Measurements from ENCODE around the gene KCTD13. TPM values are rescaled to one million over a fixed set of nuclear protein-coding genes. Genes with fewer than 3 reads are reported as not detected.
A peak's percentile ranks its signal among the peaks of the same experiment; 100 is the strongest.

KCTD13 gene
- total RNA-seq, 1 experiment from 2014 or later = 40.7 TPM

- TF ChIP-seq FOSL1 (IDR thresholded peaks at IDR 0.05; ENCODE audit: low read depth) (no peak), POLR2AphosphoS5 (IDR thresholded peaks at IDR 0.05; ENCODE audit: low read depth, low read length) (no peak)
Measured at GRCh38 chr16:29963021-29963743, 37.2 kb upstream of the KCTD13 start (continued).

DNA sequence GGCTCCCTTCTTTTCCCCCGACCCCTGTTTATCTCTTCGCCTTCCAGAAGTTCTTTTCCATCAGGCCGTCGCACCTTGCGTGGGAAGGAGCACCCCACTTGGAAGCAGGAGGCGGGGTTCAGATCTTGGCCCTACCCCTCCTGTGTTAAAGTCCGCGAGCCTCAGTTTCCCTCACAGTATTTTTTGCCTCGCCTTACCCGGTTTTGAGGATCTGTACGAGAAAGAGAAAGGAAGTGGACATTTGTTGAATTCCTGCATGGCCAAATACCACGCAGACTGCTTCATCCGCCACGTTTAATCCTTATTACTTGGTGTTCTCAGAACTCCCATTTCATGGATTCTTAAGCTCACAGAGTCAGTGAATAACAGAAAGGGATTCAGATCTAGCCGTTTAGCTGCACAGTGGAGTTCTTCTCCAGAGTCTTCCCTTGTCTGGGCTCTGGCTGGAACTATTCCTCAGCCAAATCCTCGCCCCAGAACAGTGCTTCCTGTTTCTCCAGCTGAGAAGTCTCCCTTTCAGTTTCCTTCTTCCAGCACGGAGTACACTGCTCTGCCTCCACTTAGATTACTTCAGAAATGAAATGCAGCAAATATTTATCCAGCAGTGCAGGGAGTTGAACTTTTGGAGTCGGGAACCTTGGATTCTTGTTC lies 36.4 kb upstream of the KCTD13 start:
- RAD21 ChIA-PET (ENCODE audit: low non-redundant PET in 1 of 2, low total read pairs in 2 of 2, uncharacterized antibody in 2 of 2, unreplicated experiment in 2 of 2) = interaction anchor here in 1 of 2 experiments (0.9 to 1.0 kb wide), 2 partner anchors 11 to 63 kb away, joined by 3 to 4 read pairs; partner anchors contain the start of genes SEZ6L2 and TAOK2
- H3K79me2 ChIP-seq (ENCODE audit: insufficient read depth, low read length) = no peaks in the 10 kb centered on the region
- H3K27ac ChIP-seq (ENCODE audit: low read depth, low read length) = peak overlapping the region; percentile 73
- CTCF ChIA-PET = interaction anchor here (1.3 to 1.5 kb wide), 2 partner anchors 11 to 18 kb away, joined by 5 to 7 read pairs; partner anchors contain the start of gene TAOK2
- H3K36me3 ChIP-seq (ENCODE audit: control insufficient read depth in 1 of 2, insufficient read depth in 2 of 2, low read length in 2 of 2) = no peaks in the 10 kb centered on the region; a peak in 2 of 4 replicates
- ATAC-seq = no peak
- no peaks in the 10 kb centered on the region for H3K27me3 ChIP-seq (ENCODE audit: insufficient read depth, low read length)
- no peak overlapping the region for H2AFZ ChIP-seq (ENCODE audit: low read depth, low read length, poor library complexity, severe bottlenecking)
- TF ChIP-seq ELF1 (IDR thresholded peaks at IDR 0.05; ENCODE audit: borderline replicate concordance, low read depth) (no peak), TCF7L2 (IDR thresholded peaks at IDR 0.05; ENCODE audit: borderline replicate concordance, extremely low read depth, insufficient read depth, insufficient read length) (no peak), MAX (IDR thresholded peaks at IDR 0.05) (no peak), ZBTB33 (IDR thresholded peaks at IDR 0.05; ENCODE audit: extremely low read depth, insufficient replicate concordance, low read length) (no peak), SP1 (IDR thresholded peaks at IDR 0.05; ENCODE audit: low read depth) (no peak), SIN3A (IDR thresholded peaks at IDR 0.05; ENCODE audit: low read depth) (0 out of 2 replicates have a peak, but pooled peaks have one; percentile 29)
- H3K4me3 ChIP-seq (replicated peaks in 1 of 2; ENCODE audit: low read depth in 1 of 2, low read length in 2 of 2) = peak overlapping the region; percentile 64 to 71
- H3K4me1 ChIP-seq (ENCODE audit: control insufficient read depth in 1 of 2, insufficient read depth in 2 of 2, low read length in 2 of 2) = peaks cover 11 to 24% of the 10 kb centered on the region in 2 experiments
- DNase-seq (ENCODE audit: low read depth, low spot score) = no peak
- H3K9me2 ChIP-seq (ENCODE audit: insufficient read depth) = no peaks in the 10 kb centered on the region
- H3K4me2 ChIP-seq (ENCODE audit: low read length) = peak overlapping the region; percentile 82
- no peaks in the 10 kb centered on the region for H3K9me3 ChIP-seq (ENCODE audit: control insufficient read depth in 1 of 2, insufficient read depth in 1 of 2, low read depth in 1 of 2, low read length in 2 of 2)
- H4K20me1 ChIP-seq (ENCODE audit: insufficient read depth) = no peaks in the 10 kb centered on the region
- intact Hi-C loops (cut with micrococcal nuclease) = no loop called here
- BruUV-seq (replicated peaks) = TSS peak; percentile 81
- POLR2A ChIA-PET = interaction anchor here (0.8 to 4.2 kb wide), 5 partner anchors 11 to 147 kb away, joined by 3 to 18 read pairs (median 4); partner anchors contain the start of genes HIRIP3, PAGR1 and TAOK2
- peak overlapping the region; percentile 73 for H3K9ac ChIP-seq (ENCODE audit: low read length)

Measured in HCT116 (cell line).